Measurements from ENCODE around the gene GJB1.

DNA sequence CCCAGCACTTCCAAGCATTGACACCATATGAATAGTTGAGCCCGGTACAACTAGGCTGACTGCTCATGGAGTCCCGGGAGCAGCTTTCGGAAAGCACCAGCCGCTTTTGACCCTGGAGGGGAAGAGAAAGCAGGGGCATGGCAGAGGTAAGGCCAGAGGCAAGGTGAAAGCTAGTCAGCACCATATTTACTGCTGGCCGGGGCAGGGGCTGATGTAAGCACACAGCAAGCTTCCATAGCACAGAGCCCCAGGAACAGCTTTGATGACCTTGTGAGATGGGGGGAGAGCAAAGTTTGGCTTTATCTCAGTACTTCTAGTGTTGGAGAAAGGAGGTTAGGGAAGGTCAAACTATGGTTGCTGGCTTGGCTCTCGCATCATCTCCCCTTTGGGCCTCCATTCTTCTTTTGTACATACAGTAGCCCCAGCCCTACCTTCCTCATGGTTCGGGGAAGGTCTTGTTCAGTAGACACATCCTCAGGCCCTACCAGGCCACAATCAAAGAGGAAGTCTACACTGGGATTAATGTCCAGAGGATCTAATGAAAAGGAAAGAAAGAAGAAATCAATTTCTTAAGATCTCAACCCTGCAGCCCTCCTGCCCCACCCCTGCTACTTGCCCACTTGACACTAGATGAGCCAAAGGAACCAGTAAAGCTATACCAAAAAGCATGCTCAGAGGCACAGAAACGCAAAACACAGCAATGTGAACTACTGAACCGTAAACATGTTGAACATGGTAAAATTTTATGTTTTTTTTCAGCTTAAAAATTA lies 21.5 kb downstream of the GJB1 start:
- TF ChIP-seq POLR2A (IDR thresholded peaks at IDR 0.05; ENCODE audit: extremely low read depth, insufficient read length) (no peak), CTCF (IDR thresholded peaks at IDR 0.05; ENCODE audit: low read depth, low read length) (no peak)
